Sciatic nerve (tissue), 2 donors: ENCODE measurements around the gene AP1M1. TPM values are rescaled to one million over a fixed set of nuclear protein-coding genes. Genes with fewer than 3 reads are reported as not detected.

ENCODE experiments used
- ATAC-seq: fragments of 200-7000 bp; cut with Tn5 transposase; one replicate; pipeline ENCODE4 v1.9.1; 2020; ENCODE audit warnings: mild to moderate bottlenecking, moderate library complexity
- DNase-seq: peaks from one replicate; pipeline ENCODE4 v3.0.0-alpha.2; 2020; ENCODE audit warnings: low spot score
- intact Hi-C: fragments of 100-400 bp; cut with DNase I; formaldehyde crosslinking; loops from one replicate; pipeline ENCODE4 v1.14.2; 2022
- total RNA-seq: library from RNA; stranded (reverse); fragmentation: NEBNext Ultra II Directional; extraction: Animal tissue kit (Norgen Biotek cat#: 25700); gene quantifications from one replicate; pipeline ENCODE4 v1.2.1, GENCODE V29; 2021
- donor health status: DM: no; HTN: no; CAD: no.
- donor health status: DM: no; HTN: no; CAD: no.

AP1M1 gene
- total RNA-seq, 1 donor from 2014 or later = 76.8 TPM

DNA sequence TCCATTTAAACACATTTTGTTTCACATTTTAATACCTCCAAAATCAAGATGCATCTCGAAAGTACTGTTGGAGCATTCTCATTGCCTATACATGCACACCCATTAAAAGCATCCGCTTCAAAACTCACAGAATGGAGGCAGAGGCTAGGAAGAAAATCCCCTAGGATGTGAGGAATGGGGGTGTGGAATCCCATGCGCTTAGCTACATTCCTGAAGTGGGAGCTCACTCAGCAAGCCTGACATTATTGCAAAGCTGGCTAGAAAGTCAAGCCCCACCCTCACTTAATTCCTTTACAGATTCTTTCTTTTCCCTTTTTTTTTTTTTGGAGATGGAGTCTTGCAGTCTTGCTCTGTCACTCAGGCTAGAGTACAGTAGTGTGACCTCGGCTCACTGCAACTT, 17.1 kb upstream of the AP1M1 start:
- ATAC-seq (no peak), DNase-seq (no peak)
- intact Hi-C loops = loop anchor here (5.0 kb wide), 1 partner anchor 68 kb away; the partner anchor contains the start of gene RAB8A

DNA sequence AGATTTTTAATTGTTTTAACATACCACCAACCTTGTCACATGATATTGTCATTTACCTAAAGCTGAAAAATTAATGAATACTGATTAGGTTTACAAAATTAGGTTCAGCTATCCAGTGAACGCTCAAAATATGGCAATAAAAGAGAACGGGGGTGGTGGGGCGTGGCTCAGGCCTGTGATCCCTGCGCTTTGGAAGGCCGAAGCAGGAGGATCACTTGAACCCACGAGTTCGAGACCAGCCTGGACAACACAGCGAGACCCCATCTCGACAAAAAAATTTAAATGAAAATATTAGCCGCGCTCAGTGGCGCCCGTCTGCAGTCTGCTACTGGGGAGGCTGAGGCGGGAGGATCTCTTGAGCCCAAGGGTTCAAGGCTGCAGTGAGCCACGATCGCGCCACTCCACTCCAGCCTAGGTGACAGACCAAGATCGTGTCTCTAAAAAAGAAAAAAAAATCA, 13.0 kb upstream of the AP1M1 start:
- intact Hi-C loops = loop anchor here (5.0 kb wide), 1 partner anchor 72 kb away; the partner anchor contains the start of gene RAB8A
- ATAC-seq = no peak
- DNase-seq = no peak

GRCh38 chr19:16185123-16185767, 12.5 kb upstream of the AP1M1 start, which contains the start of gene FAM32A:
Gene FAM32A (plus strand): TSS chr19:16185410. CDS start chr19:16185443, 33 bp downstream.
- ATAC-seq = peak; percentile 99
- intact Hi-C loops = no loop called here
- peak; percentile 99 for DNase-seq

DNA sequence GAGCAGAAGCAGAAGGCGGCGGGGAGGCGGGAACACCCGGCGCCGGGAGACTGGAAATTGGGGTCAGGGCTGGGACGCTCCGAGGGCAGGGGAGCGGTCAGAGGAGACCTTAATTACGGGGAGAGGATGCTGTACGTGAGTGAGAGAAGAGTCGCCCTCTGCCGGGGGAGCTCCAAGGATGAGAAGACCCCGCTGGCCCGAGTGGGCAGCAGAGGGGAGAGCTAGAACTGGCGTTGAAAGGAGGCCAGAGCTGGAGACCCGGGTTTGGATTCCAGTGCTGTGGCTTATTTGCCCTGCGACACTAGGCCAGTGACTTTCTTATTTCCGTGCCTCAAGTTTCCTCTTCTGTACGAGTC, 12.0 kb upstream of the AP1M1 start:
- DNase-seq (no peak), ATAC-seq (peak; percentile 28)
- intact Hi-C loops = no loop called here

GRCh38 chr19:16188521-16188920, 9.2 kb upstream of the AP1M1 start:
- intact Hi-C loops = no loop called here
- ATAC-seq = no peak
- no peak for DNase-seq

DNA sequence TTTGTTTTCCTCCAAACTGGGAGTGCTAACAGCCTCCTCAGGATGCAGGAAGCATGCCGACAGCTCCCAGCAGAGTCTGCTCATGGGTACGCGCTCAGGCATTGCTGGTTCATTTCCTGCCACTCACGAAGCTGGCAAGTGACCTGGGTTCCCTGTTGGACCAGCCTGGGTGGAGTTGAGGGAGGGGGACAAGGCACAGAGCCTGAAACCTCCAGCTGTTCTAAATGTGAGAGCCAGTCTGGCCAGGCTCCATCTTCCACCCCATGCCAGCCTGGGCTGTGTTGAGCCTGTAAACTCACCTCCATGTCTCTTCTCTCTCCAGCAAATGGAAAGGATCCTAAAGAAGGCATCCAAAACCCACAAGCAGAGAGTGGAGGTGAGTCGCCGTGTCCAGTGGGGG, 7.5 kb upstream of the AP1M1 start:
- ATAC-seq (no peak), DNase-seq (no peak)
- intact Hi-C loops = no loop called here

DNA sequence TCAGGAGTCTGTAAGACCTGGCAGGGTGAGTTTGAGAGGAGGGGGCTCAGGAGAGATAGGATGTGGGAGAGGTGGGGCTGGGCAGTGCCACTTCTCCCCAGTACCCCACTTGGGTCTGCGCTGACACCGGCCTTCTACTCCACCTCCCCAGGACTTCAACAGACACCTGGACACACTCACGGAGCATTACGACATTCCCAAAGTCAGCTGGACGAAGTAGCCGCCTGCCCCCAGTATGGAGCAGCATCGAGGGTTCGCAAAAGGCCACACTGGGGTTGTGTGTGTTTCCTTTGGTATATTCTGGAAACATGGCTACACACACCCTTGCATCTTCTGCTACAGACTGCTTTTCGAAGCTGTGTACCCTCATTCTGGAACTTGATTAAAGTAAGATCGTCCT, 7.0 kb upstream of the AP1M1 start:
- no peak for DNase-seq
- intact Hi-C loops = no loop called here
- no peak for ATAC-seq

DNA sequence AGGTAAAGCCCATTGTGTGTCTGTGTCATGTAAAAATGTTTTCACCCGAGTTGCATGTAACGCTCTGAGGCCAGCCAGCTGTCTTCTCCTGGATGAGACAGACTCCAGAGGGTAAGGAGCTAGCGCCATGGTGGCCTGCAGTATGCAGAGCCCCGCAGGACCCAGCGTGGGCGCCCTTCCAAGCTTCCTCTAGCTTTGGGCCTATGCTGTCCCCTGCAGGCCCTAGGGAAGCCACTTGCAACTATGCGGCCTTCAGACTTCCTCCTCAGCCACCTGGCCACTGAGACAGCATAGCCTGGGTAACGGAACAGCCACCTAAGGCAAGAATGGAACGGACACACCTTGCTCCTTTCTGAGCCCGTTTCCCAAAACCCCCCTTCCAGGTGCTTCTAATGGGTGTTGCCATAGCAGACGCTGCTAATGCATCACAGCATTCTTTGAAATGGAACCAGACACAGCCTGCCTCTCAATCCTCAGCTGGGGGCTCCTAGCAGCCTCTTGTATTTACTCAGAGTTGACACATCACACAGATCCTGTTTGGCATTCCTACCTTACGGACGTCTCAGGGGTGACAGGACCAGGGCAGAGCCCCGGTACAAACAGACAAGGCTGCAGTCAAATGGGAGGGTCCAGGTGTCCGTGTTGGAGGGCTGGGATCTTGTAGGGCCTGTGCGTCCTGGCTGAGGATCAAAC, 6.3 kb upstream of the AP1M1 start:
- ATAC-seq (no peak), DNase-seq (no peak)
- intact Hi-C loops = no loop called here

DNA sequence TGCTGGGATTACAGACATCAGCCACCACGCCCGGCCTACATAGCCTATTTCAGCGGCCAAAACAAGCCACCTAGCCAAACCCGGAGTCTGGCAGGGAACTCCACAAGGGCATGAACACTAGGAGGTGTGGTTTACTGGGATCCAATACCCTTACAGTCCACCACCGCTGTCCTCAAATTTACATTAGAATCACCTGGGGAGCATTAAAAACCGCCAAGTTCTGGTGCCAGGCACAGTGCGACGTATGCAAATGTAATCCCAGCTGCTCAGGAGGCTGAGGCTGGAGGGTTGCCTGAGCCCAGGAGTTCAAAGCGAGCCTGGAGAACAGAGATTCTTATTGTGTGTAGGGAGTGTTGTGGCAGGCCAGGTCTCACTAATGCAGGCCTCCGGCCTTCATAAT, 4.2 kb upstream of the AP1M1 start:
- no peak for DNase-seq
- ATAC-seq = no peak
- intact Hi-C loops = no loop called here

DNA sequence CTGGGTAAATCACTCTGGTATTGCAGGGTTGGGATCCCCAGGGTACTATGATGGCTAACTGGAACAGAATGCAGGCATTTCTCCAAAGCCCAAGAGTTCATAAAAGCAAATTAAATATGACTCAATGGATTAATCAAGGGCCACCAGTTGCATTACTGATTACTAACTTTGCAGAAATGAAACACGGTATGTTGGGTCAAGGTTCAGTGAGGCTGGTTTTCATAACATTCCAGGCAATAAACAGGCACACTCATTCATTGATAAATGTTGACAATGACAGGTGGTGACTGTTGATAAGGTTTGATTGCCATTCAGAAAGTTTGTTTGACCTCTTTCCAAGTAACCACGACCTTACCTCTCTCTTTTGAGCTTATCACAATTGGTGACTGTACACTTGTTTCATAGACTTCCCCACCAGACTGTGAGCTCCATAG, 506 bp upstream of the AP1M1 start:
- peak; percentile 4 for DNase-seq
- ATAC-seq = peak; percentile 14
- intact Hi-C loops = no loop called here

DNA sequence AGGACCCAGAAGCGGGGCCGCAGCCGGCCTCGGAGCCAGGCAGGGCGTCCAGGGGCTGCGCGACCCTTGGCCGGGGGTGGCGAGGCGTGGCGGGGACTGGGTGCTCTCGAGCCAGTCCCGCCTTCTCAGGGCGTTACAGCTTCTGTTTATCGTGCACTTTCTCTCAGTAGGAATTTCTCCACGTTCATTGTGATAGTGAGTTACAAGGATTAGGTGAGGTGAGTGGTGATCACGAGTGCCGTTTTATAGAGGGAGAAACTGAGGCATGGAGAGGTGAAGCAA, 600 bp downstream of the AP1M1 start:
- intact Hi-C loops = no loop called here
- DNase-seq (no peak), ATAC-seq (no peak)

DNA sequence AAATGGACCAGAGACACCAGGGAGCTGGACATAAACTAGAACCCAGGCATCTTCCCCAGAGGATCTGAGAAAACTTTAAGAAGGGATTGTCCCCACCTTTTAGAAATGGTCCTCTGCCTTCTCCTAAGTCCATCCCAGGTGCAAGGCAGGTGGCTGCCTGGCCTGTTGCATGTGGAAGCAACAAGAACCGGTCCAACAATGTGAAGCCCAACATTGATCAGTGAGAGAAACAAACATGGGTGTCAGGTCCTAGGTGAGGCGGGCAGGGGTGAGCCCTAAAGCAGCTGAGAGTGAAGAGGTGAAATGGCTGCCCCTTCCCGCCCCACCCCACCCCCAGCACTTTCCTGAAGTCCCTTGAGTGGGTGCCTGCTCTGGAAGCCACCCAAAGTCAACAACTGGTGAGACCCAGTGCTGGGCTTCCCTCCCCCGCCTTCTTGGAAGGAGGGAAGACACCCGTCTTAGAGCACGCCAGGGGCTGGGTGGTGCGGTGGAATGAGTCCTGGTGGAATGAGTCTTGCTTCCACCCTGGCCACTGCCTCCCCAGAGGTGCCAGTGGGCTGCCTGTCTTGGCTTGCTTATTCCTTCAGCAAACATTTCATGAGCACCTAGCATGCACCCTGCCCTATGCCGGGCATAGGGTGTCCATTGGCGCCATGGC, 1.7 kb downstream of the AP1M1 start:
- ATAC-seq = no peak
- intact Hi-C loops = no loop called here

GRCh38 chr19:16200038-16201010, 2.6 kb downstream of the AP1M1 start:
- ATAC-seq (peak; percentile 61), DNase-seq (peak; percentile 56)
- intact Hi-C loops = no loop called here

More for the DNA sequence above, 1.7 kb downstream of the AP1M1 start:
- DNase-seq = peak; percentile 56

- intact Hi-C loops = no loop called here
- ATAC-seq = no peak
- DNase-seq = no peak
Observed at GRCh38 chr19:16201011-16201391, 3.3 kb downstream of the AP1M1 start.

DNA sequence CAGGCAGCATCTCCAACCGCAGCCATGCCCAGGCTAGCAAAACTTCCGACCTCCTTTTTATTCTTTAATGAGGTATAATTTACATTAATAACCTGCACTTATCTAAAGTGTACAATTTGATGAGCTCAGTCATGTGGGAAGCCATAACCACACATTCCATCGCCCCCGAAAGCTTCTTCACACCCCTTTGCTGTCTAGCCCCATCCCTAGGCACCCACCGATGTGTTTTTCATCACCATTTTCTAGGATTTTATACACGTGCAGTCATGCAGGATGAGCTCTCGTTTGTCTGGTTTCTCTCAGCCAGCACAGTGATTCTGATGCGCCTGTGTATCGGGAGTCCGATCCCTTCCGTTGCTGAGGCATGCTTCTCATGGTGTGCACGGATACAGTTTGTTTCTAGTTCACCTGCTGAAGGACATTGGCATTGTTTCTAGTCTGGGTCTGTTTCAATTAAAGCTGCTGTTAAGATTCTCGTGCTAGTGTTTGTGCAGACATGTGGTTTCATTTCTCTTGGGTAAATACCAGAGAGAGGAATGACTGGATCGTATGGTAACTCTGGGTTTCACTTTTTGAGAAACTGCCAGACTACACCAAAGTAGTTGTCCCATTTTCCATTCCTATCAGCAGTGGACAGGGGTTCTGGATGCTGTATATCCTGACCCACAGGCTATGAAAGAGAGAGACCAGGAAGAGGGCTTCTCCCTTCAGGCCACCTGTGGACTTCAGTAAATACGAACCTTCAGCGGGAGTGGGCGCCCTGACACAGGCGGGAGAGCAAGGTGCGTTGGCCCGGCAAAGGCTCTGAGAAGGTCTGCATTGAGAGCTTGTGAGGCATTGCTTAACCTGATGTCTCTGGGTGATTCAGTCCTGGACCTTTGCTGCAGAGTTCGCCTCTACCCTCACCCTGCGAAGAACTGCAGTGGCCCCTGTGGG, 4.9 kb downstream of the AP1M1 start:
- ATAC-seq (no peak), DNase-seq (peak; percentile 37)
- intact Hi-C loops = no loop called here

- DNase-seq (peak; percentile 53), ATAC-seq (no peak)
- intact Hi-C loops = no loop called here
Observed at GRCh38 chr19:16203256-16204004, 5.7 kb downstream of the AP1M1 start.

DNA sequence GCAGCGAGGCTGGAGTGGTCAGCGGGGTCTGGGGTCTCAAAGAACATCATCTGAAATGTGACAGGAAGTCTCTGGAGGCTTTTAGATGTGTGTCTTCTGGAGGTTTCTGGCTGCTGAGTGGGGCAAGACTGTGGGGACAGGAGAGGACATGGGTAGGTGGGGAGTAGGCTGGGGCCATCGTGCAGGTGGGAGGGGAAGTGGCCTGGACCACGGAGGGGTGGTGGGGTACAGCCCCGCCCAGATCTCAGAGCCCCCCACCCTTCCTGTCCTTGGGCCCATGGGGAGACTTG, 6.2 kb downstream of the AP1M1 start:
- DNase-seq (peak; percentile 42), ATAC-seq (no peak)
- intact Hi-C loops = no loop called here
